ENCODE measurements around the gene IYD.

IYD gene

DNA sequence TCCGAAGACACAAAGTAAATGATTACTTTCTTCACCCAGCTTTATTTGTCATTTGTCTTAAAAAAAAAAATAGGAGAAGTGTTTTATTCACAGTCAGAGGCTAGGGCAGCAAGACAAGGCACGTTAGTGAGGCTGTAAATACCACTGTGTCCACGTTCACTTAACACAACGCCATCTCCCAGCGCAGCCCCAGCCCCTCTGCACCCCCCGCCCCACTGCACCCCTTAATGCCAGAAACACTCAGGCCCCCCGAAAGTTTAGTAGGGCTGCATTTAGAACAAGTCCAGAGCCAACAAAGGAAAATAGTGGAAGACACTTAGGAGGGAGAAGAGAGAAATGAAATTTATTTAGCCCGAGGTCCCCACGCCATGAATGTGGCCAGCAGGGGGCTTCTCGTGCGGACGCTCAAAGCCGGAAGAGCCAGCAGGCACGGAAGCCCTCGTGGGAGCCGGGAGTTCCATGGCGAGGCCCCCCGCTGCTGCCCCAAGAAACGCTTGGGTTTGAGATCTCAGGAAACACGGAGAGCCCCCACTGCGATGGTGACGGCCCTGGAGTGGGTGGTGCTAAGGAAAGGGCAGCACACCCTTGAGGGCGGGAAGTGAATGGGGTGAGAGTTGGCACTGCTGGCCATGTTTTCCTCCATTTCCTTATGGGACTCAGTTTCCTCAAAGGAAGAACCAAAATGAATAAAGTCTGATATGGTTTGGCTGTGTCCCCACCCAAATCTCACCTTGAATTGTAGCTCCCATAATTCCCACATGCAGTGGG lies 50.2 kb downstream of the IYD start:
- H3K4me3 ChIP-seq (ENCODE audit: low read depth, low read length), result peak overlapping the region; percentile 20; the same call in 1 of the 2 replicates

DNA sequence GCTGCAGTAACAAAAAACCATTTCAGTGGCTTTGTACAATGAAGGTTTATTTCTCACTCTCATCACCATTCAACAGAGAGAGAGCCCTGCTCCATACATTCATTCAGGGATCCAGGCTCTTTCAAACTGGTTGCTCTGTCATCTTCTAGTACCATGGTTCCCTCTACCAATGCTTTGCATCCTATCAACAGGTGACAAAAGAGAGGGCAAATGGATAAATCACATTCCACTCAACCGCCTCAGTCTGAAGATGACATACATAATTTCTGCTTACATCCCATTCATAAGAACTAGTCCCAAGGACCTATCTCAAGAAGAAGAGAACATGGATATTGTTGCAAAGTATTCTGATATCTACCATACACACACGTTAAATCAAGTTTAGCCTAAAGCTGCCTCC lies 51.6 kb downstream of the IYD start:
- TF ChIP-seq, protein P1, sequence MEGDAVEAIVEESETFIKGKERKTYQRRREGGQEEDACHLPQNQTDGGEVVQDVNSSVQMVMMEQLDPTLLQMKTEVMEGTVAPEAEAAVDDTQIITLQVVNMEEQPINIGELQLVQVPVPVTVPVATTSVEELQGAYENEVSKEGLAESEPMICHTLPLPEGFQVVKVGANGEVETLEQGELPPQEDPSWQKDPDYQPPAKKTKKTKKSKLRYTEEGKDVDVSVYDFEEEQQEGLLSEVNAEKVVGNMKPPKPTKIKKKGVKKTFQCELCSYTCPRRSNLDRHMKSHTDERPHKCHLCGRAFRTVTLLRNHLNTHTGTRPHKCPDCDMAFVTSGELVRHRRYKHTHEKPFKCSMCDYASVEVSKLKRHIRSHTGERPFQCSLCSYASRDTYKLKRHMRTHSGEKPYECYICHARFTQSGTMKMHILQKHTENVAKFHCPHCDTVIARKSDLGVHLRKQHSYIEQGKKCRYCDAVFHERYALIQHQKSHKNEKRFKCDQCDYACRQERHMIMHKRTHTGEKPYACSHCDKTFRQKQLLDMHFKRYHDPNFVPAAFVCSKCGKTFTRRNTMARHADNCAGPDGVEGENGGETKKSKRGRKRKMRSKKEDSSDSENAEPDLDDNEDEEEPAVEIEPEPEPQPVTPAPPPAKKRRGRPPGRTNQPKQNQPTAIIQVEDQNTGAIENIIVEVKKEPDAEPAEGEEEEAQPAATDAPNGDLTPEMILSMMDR (IDR thresholded peaks at IDR 0.05; ENCODE audit: low read depth, low read length), result no peak

More for the DNA sequence above, 50.2 kb downstream of the IYD start:
- TF ChIP-seq, protein P1 (IDR thresholded peaks at IDR 0.05; ENCODE audit: low read depth, low read length), result peak; percentile 40

DNA sequence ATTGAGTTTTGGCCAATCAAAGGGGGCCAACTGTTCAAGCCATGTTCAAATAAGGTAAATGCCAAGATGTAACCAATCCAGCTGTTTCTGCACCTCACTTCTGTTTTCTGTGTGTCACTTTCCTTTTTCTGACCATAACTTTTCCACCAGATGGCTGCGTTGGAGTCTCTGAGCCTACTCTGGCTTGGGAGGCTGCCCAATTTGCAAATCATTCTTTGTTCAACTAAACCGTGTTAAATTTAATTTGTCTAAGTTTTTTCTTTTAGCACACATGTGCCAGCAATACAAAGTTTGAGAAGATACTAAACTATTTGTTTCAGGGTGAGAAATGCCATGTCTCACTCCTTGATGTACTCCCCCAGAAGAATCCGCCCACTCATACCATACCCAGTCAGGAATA lies 52.1 kb downstream of the IYD start:
- TF ChIP-seq, protein P1 (IDR thresholded peaks at IDR 0.05; ENCODE audit: low read depth, low read length), result no peak
- no peak overlapping the region for H3K4me3 ChIP-seq (ENCODE audit: low read depth, low read length)

More for the DNA sequence above, 51.6 kb downstream of the IYD start:
- H3K4me3 ChIP-seq (ENCODE audit: low read depth, low read length), result no peak overlapping the region

DNA sequence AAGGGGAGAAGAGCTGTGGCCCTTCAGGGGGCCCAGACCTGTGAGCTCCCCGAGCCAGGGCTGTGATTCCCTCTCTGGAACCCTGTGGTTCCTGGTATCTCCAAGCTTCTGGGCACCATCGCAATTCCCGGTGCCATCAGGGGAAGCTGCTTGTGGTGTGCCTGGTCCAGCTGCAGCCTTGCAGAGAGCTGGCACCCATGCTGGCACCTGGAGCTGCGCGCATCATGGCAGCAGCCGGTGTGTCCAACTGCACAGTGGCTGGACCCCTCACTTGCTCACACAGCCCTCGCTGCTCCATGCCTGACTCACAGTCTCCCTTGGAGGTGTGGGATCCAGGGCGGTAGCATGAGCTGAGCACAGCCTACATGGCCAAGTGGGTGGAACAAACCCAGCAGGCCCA lies 56.7 kb downstream of the IYD start:
- TF ChIP-seq, protein P1 (IDR thresholded peaks at IDR 0.05; ENCODE audit: low read depth, low read length), result no peak

DNA sequence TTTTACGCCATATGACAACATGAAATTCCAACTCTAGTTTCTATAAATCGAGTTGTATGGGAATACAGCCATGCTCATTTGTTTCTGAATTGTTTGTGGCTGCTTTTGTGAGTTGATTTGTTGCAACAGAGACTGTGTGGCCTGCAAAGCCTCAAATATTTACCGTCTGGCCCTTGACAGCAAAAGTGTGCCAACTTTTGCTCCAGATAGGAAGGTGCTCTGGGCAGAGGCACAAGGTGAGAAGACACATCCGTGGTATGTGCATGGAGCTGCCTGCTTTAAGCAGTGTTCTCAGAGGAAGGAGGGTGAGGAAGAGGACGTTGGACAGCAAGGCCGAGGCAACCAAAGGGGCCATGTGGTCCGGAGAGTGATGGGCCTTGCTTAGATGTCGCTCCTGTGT lies 57.4 kb downstream of the IYD start:
- TF ChIP-seq, protein P1 (IDR thresholded peaks at IDR 0.05; ENCODE audit: low read depth, low read length), result no peak
- H3K4me3 ChIP-seq (ENCODE audit: low read depth, low read length), result no peak overlapping the region

More for the DNA sequence above, 56.7 kb downstream of the IYD start:
- H3K4me3 ChIP-seq (ENCODE audit: low read depth, low read length), result no peak overlapping the region

DNA sequence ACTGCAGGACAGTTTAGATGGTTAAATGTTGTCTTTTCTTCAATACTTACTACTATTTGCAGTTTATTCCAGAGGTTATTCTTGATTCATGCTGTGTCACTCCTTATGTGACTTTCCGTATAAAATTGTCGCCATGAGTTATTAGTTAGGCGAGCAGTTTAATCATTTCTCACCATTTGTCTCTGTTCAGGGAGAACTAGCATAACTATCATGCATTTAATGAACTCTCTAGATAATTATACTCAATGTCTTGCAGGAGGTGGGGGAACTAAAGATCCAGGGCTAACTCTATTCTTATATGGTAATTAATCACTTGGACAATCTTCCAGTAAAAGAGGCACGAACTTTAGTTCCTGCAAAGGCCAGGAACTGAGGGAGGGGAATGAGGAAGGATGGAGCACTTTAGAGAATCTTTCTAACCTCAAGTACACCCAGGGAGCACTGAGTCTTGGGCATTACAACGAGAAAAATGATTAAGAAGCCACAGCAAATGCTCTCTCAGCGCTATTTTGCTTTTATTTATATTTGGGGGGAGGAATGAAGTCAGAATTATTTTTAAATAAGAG lies 58.3 kb downstream of the IYD start:
- no peak overlapping the region for H3K4me3 ChIP-seq (ENCODE audit: low read depth, low read length)
- TF ChIP-seq, protein P1 (IDR thresholded peaks at IDR 0.05; ENCODE audit: low read depth, low read length), result no peak

DNA sequence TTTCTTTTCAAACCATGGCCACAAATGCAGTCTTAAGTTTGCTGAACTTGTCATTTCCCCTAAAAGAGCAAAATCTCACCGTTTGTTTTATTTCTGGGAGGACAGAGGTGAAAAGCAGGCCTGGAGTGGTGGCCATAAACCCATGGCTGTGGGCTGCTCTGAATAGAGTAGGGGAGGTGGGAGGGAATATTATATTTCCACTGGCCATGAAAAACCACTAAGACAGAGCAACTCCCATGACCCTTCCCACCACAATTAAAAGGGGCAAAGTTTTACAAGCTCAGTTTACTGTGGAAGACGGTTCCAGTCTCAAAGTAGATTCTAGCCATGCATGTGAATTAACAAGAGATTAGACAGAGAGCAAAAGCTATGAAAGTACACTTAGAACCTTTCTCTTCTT lies 59.0 kb downstream of the IYD start:
- TF ChIP-seq, protein P1 (IDR thresholded peaks at IDR 0.05; ENCODE audit: low read depth, low read length), result no peak
- no peak overlapping the region for H3K4me3 ChIP-seq (ENCODE audit: low read depth, low read length)
